Ramos (cell line): ENCODE results near the gene CAB39L.

Source experiments
- in situ Hi-C: fragments of 300-500 bp; cut with MboI; formaldehyde crosslinking; loops from one replicate; pipeline ENCODE4 v1.14.3; 2022; ENCODE audit warnings: low sequenced_read_pairs; ENCODE audit not compliant: unreplicated experiment

Gene CAB39L

DNA sequence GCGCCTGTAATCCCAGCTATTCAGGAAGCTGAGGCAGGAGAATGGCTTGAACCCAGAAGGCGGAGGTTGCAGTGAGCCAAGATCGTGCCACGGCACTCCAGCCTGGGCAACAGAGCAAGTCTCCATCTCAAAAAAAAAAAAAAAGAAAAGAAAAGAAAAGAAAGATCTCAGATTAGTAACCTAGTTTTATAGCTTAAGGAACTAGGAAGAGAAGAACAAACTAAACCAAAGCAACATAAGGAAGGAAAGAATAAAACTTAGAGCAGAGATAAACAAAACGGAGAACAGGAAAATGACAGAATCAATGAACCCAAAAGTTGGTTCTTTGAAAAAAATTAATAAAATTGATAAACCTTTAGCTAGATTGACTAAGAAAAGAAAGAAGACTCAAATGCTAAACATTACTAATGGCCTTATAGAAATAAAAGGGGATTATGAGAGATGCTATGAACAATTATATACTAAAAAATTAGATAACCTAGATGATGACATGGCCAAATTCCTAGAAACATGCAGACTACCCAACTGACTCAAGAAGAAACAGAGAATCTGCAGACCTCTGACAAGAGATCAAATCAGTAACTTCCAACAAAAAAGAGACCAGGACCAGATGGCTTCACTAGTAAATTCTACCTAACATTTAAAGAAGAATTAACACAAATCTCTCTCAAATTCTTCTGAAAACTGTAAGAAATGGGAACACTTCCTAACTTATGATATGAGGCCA is 127.9 kb downstream of the CAB39L start:
- in situ Hi-C loops: no loop called here

GRCh38 chr13:49315036-49315565 is 128.8 kb downstream of the CAB39L start:
- in situ Hi-C loops: no loop called here

DNA sequence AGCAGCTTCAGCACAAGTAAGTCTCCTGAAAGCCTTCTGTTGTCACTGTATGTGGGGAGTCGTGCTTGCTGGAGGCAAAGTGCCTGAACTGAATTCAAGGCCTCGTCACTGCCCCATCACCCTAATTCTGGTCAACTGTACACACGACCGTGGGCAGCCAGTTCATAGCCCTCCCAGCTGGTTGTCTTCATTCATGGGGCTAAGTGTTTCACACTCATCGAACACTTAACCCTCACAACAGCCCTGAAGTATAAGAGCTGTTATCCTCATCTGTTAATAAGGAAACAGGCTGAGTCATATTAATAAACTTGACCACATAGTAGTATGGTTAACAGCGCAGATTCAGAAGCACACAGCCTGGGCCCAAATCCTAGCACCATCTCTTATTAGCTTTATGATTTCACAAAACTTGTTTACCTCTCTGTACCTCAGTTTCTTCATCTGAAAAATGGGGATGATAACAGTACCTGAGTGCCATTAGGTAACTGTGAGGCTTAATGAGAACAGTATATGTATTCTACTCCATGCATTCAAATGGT is 129.5 kb downstream of the CAB39L start:
- in situ Hi-C loops: no loop called here

DNA sequence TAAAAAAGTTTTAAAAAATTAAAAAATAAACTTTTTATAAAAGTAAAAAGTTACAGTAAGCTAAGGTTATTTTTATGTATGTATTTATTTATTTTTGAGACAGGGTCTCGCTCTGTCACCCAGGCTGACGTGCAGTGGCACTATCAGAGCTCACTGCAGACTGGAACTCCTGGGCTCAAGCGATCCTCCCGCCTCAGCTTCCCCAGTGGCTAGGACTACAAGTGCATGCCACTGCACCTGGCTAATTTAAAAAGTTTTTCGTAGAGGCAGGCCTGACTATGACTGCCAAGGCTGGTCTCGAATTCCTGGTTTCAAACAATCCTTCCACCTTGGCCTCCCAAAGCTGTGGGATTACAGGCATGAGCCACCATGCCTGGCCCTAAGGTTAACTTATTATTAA is 132.0 kb downstream of the CAB39L start:
- in situ Hi-C loops: no loop called here

GRCh38 chr13:49310251-49310650 is 133.6 kb downstream of the CAB39L start:
- in situ Hi-C loops: no loop called here

GRCh38 chr13:49308921-49309408 is 134.9 kb downstream of the CAB39L start:
- in situ Hi-C loops: no loop called here

GRCh38 chr13:49308097-49308875 is 135.6 kb downstream of the CAB39L start:
- in situ Hi-C loops: no loop called here

DNA sequence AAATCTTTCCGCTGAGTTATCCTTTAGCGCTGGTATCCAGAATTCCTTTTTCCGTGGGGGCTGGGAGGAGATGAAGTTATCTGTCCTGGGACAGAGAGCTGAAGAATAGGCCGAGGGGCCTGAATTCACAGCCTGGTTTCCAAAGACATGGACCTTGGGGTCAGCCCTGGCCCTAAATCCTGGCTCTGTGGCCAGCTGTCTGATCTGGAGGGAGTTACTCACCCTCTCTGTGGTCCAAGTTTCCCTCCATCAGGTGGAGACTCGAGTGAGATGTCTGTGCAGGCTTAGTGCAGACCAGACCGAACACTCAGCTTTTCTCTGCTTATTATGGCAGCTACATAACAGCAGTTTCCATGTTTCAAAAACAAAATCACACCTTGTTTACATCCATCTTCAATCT is 136.5 kb downstream of the CAB39L start:
- in situ Hi-C loops: no loop called here

DNA sequence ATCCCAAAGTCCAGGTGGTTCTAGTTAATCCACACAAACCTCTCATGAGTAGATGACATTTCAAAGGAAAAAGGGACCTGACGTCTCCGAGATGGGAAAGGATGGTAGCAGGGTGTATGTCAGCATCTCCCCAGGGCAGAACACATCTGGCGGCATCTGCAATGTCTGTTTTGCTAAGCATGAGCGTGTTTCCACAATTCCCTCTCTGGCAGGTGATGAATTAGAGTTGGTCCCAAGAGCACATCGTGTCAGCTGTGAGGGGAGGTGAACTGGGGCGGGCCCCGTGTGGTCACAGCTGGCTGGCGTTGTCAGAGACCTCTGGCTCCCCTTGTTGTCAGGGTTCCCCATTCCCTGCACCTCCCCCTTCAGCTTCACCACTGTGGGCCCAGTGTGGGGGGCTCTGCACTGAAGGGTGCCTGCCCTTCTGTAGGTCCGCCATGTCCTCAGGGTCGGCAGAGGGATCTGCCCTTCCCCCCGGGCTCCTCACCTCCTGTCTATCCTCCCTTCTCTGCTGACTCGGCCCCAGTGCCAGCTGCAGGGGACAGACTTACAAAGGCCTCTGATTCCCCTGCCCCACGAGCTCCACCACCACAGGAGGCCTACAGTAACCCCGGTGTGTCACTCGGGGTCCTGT is 138.0 kb downstream of the CAB39L start:
- in situ Hi-C loops: no loop called here

DNA sequence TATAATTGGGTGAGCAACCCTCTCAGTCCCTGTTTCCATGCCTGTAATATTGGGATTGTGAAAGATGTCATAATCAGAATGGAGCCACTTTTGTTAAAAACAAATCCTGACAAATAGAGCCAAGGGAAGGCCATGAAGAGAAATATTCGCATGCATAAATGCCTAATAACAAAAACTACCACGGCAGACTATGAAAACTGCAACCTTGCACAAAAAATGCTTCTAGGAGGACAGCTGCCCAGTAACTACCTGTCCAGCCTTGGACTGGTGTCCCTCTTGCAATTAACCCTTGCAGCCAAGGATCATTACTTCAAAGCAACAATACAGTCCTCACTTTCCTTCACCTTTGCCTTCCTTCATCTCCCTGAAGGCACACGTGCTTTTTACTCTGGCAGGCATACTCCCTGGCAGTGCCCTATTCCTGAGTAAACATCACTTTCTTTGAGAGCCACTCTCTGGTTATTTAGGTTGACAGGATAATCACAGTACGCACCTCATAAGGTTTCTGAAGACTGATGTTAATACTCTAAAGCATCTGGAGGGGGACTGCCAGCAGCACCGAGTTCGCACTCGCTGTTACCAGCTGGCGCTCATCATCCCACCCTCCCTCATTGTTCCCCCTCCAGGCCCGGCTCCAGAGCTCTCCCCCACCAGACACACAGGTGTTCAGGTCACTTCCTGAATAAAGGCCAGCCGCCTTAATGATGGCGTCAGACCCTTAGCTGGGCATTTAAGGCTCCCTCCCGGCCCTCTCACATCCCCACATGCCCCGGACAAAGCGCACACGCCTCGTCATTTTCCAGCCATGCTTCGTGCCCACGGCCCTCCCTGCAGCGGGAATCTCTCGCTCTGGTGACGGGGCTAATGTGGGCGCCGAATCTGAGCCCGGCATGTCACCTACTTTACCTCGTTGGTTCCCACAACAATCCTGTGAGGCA is 138.8 kb downstream of the CAB39L start:
- in situ Hi-C loops: loop anchor here (5.0 kb wide), 1 partner anchor 302 kb away; no protein-coding TSS in a partner anchor

- in situ Hi-C loops: loop anchor here (5.0 kb wide), 1 partner anchor 303 kb away; no protein-coding TSS in a partner anchor
Measured at GRCh38 chr13:49304356-49304755, 139.5 kb downstream of the CAB39L start.

- in situ Hi-C loops: loop anchor here (5.0 kb wide), 1 partner anchor 304 kb away; no protein-coding TSS in a partner anchor
Measured at GRCh38 chr13:49303533-49304252, 140.2 kb downstream of the CAB39L start.

DNA sequence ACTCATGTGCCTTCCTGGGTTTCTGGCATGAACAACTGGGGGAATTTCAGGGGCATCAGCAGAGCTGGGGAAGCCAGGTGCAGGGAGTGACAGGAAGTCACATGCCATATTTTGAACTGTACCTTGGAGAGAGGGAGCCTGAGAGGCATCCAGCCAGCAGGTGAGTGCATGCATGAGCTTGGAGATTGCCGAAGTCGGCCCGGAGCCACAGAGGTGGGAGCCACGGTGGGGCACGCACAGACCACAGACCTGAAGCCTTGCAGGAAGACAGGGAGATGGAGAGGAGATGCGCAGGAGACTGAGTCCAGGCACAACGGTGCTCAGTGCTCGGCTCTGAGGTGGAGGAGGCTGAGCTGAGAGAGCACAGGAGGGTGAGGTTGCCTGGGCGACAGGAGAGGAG is 141.0 kb downstream of the CAB39L start:
- in situ Hi-C loops: loop anchor here (5.0 kb wide), 1 partner anchor 304 kb away; no protein-coding TSS in a partner anchor

- in situ Hi-C loops: loop anchor here (5.0 kb wide), 1 partner anchor 305 kb away; no protein-coding TSS in a partner anchor
Measured at GRCh38 chr13:49302222-49302621, 141.6 kb downstream of the CAB39L start.

DNA sequence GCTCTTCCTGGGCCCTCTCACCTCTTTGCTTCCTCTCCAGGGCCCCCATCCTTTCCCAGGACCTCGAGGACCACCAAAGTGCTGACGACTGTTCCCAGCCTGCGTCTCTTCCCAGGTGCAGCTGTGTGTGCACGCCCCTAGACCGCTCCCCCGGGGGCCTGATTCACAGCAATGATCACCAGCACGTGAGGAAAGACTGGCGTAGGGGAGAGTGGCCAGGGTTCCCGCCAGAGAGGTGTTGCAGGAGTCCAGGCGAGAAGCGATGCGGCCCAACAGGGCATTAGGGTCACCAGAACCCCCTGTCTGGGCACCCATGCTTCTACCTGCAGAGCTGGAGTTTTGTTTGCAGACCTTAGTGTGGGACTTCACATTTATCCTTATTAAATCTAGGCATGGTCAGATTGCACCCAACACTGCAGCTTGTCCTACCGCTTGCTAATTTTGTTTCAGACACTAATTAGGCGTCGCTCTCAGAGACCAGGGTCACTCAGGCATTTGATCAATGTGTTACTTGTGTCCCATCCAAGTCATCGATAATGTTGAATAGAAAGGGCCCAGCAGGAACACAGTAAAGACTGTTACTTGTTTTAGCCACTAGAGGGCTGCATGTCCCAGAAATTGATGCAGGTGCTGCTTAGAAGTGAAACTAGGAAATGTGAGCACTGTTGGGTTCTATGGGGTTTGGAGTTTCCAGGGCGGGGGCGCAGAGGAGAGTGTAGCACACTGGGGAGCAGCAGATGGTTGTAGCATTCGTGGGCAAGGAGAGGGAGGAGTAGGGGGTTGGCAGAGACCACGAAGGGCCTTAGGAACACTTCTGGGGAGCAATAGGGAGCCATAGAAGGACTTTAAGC is 142.9 kb downstream of the CAB39L start:
- in situ Hi-C loops: loop anchor here (5.0 kb wide), 1 partner anchor 306 kb away; no protein-coding TSS in a partner anchor

- in situ Hi-C loops: loop anchor here (5.0 kb wide), 1 partner anchor 307 kb away; no protein-coding TSS in a partner anchor
Measured at GRCh38 chr13:49300276-49300675, 143.6 kb downstream of the CAB39L start.

GRCh38 chr13:49298903-49299605 is 144.8 kb downstream of the CAB39L start:
- in situ Hi-C loops: no loop called here
